CMK (cell line): Measurements from ENCODE around the gene TRIP11.

Source experiments
- DNase-seq: peaks from one replicate; pipeline ENCODE4 v3.0.0-alpha.2; 2010; ENCODE audit warnings: low read depth

The TRIP11 gene

GRCh38 chr14:92009604-92010003 lies 30.3 kb downstream of the TRIP11 start:
- no peak for DNase-seq

- DNase-seq = no peak
Observed at GRCh38 chr14:92005019-92005418, 34.8 kb downstream of the TRIP11 start.

- no peak for DNase-seq
Observed at GRCh38 chr14:92004062-92004461, 35.8 kb downstream of the TRIP11 start.

- no peak for DNase-seq
Observed at GRCh38 chr14:91998667-91999570, 40.9 kb downstream of the TRIP11 start.

DNA sequence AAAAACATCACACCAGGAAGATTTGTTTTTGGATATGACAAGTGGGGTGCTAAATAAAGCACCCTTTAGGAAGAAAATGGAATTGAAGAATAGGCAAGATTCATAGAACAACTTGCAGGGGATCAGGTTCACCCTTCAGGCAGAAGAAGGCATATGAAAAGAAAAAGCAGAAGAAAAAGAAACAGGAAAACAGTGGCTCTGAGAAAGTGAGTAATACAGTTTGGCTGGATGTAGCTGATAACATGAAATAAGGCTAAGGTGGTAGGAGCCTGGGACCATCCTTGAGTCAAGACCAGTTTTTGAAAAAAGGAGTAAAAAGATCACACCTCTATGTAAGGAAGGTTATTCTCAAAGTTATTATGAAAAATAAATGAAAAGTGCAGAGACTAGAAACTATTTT lies 42.4 kb downstream of the TRIP11 start:
- DNase-seq = no peak

DNA sequence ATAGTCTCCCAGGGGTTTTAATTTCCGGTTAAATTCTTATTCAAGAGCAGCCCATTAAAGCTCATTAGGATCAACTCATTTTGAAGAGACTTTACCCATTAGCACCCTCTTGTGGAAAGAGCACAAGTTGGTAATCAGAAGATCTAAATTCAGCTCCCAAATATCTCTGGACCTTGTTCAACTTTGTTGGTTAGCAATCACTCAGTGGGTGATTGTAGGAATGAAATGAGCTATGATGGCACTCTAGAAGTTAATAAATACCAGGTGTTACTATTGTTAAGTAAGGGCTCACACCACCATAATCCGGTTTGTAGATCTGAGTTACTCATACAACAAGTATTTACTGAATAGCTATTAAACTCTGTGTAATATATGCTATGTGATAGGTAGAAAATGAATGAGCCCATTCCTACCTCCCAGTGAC lies 42.9 kb downstream of the TRIP11 start:
- DNase-seq = no peak

DNA sequence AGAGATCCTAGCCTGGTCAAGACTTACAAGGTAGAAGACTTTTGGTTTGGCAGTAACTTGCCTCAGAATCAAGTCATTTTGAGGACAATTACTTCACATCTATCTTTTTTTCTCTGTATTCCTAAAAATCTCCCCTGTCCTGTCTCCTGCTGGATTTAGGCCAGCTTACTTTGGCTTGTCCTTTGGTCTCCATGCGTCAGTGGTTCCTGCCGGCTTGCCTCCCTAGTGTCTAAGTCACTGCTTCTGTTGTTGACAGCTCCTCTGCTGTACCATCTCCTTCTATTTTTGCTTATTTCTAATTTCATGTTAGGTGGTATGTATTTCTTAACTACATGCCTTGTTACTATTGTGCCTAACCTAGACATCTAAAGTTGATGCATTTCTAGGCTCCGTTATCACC lies 52.7 kb downstream of the TRIP11 start:
- DNase-seq = no peak

DNA sequence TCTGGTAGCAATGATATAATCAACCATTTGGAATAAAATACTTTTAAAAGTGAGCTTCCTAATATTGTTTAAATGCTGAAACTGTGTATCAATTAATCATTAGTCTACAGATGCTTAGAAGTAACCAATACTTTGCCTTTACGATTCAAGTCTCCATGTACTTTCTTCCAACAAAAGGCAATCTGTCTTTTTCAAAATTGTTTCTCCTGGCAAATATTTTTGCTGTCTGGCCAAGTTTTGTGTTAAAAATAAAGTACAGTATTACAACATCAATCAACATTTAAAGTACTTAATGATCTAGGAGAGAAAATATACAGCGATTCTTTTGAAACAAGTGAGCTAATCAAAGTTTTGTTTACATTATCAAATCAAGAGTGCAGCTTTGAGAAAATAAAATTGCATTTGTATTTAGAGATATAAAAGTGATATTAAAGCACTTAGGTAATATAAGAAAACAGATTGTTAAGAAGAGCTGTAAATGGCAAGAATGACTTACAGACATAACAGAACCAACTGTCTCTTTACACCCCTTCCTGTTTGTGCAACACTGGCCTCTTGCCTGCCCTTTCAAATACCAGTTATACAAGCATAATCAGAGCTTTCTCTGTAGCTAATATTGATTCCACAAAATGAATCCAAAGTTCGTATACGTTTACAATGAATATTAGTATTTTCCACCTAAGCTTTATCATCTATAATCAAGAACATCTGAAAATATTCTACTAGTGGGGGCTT lies 54.2 kb downstream of the TRIP11 start:
- DNase-seq = no peak

GRCh38 chr14:91985008-91985407 lies 54.9 kb downstream of the TRIP11 start:
- no peak for DNase-seq

DNA sequence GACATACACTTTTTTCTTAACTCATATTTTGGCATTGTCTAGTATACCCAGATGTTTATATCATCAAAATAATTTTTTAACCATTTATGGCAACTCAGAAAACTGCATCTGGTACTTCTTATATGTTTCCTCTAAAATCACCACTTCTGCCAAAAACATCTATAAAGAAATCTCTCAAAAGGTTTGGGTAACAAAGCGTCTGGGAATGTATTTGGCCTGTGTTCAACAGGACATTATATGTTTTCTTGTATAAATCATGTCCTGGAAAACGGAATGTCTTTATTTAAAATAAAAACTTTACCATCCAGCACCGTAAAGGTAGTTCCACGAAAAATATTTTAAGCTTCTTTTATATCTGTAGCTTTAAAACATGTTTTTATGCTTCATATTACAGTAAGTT lies 56.3 kb downstream of the TRIP11 start:
- DNase-seq = no peak

DNA sequence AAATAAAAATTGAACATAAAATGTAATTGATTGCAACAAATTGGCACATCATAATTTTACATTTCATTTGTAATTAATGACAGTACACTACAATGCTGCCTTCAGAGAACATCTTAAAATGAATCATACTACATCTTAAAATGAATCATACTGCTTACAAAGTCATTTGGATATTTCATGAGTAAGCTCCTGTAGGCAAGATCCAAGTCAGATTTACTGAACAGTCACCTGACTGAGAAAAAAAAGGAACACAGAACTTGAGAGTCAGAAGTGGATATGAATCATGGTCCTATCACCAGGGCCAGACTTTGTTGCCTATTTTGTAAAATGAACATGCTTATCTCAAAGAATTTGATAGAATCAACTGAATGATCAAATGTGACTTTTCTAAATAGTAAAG lies 59.7 kb downstream of the TRIP11 start:
- DNase-seq = no peak

DNA sequence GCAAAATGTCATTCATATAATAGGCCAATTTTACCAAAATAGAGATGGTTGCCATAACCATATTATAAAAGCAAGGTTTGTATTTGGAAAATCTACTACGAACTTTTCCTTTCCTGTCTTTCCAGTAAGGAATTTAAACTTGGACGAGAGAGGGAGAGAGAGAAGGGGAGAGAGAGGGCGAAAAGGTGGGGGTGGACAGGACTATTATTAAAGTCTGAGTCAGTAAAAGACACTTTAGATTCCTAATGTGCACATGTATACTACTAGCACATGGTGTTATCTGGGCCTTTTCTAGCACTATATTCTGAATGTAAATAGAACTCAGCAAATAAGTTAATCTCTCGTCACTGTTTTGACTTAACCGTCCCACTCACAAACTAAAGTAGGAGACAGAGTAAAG lies 62.0 kb downstream of the TRIP11 start:
- DNase-seq = no peak

GRCh38 chr14:91975763-91976162 lies 64.1 kb downstream of the TRIP11 start:
- no peak for DNase-seq

- DNase-seq = no peak
Observed at GRCh38 chr14:91971188-91971778, 68.6 kb downstream of the TRIP11 start.

DNA sequence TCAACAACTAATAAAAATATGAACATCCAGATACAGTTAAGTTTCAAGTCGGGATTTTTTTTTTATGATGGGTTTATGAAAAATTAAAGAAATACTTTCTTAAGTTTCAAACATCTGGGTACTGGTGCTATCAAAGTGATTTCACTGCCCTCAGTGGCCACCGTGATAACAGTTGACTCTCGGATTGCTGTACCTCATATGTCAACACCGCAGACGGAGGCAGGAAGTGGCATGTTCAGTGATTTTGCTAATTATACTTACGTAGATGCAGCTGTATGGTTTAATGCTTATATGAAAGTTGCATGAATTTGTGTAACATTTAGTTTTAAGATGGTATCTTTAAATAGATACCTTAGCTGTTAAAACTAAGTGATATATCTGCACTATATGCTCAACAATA lies 71.6 kb downstream of the TRIP11 start:
- no peak for DNase-seq

DNA sequence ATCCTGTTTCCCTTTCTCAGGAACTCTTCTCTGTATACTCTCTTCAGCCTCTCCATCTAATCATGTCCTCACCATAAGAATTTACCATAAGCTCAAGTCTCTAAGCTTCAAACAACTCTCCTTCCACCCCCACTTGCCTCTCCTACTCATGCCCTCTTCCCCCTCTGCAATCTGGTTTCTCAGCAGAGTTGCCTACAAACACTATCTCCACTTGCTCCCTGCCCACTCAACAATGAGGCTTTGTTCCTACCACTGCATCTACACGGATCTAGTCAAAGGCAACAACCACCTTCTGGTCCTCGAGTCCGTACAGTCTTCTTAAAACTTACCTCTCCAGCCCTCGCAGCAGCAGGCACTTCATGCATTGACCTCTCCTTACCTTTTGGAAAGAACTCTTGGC lies 75.1 kb downstream of the TRIP11 start:
- DNase-seq = no peak

DNA sequence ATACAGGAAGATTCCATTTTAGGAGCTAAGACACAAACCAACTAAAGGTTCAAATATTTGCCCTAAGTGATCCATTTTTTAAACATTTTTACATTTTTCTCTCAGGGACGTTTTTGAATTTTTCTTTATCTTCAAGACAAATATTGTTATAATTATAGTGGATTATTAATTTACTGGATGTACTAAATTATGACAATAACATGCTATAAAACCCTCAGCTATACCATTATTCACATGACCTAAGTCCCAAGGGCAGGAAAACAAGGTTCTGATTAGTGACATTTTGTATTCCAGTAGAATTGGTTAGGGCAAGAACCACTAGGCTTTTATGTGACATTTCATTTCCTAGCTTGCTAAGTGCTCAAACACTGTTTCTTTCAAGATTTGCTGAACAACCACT lies 75.8 kb downstream of the TRIP11 start:
- no peak for DNase-seq

- no peak for DNase-seq
Observed at GRCh38 chr14:91963465-91963864, 76.4 kb downstream of the TRIP11 start.

DNA sequence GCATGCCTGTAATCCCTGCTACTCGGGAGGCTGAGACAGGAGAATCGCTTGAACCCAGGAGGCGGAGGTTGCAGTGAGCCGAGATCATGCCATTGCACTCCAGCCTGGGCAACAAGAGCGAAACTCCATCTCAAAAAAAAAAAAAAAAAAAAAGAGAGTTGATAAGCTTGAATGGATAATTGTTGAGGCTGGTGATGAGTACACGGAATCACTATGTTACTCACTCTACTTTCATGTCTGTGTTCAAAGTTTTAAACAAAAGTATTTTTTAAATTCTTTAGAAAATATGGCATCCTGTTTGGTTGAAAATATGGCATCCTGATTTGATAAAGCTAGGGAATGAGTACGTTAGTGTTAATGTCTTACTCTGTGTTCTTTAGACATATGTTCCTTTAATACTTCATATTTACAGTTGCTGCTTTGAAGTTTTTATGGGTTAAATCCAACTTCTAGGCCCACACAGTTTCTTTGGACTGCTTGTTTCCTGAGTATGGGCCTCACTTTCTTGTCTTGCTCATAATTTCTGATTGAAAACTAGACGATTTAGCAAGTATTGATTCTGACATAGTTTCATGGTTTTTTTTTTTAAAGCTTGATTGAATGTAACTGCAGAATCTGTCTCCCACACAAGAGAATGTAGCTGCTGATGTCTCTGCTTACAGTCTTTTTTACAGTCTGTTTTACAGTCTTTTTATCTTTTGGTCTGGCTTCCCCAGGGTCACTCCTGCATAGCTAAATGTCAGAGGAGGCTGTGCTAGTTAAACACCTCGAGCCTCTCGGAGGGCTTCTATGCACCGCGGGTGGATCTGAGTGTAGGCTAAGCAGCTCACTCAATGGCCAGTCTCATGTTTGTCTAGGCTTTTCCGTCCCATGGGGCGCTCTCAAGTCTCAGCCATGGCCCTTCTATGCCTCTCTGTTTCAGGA lies 78.3 kb downstream of the TRIP11 start:
- DNase-seq = no peak

- no peak for DNase-seq
Observed at GRCh38 chr14:91957876-91958313, 82.0 kb downstream of the TRIP11 start.

DNA sequence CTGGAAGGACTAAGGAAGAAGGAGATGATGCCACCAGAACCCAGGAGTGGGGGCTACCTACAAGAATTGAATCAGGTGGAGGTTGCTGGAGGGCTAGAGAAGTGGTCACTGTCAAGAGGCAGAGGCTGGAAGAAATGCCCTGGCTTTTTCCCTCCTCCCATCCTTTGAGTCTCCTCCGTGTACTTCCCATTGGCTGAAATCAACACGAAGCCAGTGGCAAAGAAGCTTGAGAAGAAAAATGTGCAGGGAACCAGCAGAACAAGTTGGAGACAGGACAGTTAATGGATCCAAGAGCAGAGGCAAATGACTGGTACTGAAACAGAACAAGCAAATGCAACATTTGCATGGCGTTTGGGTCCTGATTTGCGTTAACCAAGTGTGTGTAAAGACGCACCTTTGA lies 83.2 kb downstream of the TRIP11 start:
- no peak for DNase-seq

- no peak for DNase-seq
Observed at GRCh38 chr14:91955168-91955567, 84.7 kb downstream of the TRIP11 start.
